C4-2B (cell line): ENCODE measurements around the gene TNS1.

Source experiments
- H3K27ac ChIP-seq: fragments of 450-650 bp; 2 replicates; pipeline ENCODE4 v1.5.1; 2017
- ZFX ChIP-seq: fragments of 450-650 bp; IDR thresholded peaks from 2 replicates; pipeline ENCODE4 v1.6.1; 2017
- TF ChIP-seq, protein P1 (sequence below): fragments of 450-650 bp; conservative IDR thresholded peaks from 2 replicates; pipeline ENCODE4 v1.5.1; 2017; ENCODE audit warnings: mild to moderate bottlenecking

The TNS1 gene

DNA sequence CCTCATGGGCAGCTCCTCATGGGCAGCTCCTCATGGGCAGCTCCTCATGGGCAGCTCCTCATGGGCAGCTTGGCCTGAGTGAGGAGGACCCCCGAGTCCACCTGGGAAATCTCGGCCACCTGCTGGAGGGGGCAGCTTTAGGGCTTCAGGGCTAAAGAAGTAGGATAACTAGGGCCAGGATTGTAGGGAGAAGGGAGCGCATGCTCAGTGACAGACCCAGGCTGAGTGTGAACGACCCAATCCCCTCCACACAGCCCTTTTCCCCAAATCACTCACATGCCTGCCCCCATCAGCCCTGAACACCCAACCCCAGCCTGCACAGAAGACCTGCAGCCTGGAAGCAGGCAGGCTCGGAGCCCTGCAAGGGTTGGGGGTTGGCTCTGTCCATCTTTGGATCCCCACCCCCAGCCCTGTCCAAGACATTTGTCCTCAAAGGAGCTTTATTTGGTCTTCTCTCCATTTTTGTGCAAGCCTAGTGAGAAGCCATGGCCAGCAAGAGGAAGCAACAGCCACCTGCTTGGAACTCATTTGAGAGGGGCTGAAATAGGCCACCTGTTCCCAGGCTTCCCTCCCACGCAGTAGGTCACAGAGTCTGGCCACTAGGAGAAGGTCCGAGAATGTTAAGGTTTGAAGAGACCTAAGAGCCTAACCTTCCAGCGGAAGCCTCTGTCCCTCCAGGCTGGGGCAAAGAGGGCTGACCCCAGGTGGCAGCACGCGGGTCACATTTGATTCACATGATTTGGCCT lies 249.9 kb downstream of the TNS1 start:
- no peak for TF ChIP-seq ZFX
- TF ChIP-seq, protein P1, sequence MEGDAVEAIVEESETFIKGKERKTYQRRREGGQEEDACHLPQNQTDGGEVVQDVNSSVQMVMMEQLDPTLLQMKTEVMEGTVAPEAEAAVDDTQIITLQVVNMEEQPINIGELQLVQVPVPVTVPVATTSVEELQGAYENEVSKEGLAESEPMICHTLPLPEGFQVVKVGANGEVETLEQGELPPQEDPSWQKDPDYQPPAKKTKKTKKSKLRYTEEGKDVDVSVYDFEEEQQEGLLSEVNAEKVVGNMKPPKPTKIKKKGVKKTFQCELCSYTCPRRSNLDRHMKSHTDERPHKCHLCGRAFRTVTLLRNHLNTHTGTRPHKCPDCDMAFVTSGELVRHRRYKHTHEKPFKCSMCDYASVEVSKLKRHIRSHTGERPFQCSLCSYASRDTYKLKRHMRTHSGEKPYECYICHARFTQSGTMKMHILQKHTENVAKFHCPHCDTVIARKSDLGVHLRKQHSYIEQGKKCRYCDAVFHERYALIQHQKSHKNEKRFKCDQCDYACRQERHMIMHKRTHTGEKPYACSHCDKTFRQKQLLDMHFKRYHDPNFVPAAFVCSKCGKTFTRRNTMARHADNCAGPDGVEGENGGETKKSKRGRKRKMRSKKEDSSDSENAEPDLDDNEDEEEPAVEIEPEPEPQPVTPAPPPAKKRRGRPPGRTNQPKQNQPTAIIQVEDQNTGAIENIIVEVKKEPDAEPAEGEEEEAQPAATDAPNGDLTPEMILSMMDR, result no peak

DNA sequence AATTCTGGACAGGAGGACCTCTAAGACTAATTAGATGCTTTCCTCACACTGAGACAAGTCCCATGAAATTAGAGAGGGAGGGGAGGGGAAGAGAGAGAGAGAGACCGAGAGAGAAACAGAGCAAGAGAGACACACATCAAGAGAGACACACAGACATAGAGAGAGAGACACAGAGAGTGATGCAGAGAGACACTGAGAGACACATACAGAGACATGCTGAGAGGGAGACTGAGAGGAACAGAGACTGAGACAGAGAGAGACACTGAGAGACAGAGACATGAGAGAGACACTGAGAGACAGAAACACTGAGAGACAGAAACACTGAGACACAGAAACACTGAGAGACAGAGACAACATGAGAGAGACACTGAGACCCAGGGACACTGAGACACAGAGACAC lies 250.8 kb downstream of the TNS1 start:
- H3K27ac ChIP-seq, result no peak overlapping the region
- no peak for TF ChIP-seq ZFX
- TF ChIP-seq, protein P1, result no peak

More for the DNA sequence above, 249.9 kb downstream of the TNS1 start:
- no peak overlapping the region for H3K27ac ChIP-seq

DNA sequence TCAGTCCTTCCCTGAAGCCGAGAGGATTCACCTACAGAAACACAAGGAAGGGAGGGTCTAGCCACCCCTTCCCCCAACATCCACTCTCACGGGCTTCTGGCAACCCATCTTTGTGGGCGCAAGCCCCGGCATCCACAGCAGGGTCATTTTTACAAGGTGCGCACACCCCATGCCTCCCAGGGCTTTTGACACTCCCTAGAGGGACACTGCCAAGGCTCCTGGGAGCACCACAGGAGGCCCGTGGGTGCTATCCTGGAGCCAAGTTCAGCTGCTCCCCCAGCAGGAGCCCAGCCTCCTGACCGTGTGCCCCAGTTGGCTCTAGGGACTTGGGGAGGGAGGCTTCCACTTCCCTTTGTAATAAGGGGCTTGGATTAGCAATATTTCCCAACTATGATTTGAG lies 251.6 kb downstream of the TNS1 start:
- no peak overlapping the region for H3K27ac ChIP-seq
- no peak for TF ChIP-seq ZFX
- TF ChIP-seq, protein P1, result no peak
